ACC112 (cell line): ENCODE measurements around the gene ZIC1.

Experiments
- H2AFZ ChIP-seq: fragments of 200-600 bp; sonication (generic); one replicate; pipeline ENCODE4 v1.6.0; 2017; ENCODE audit warnings: antibody characterized with exemption, low read length; ENCODE audit not compliant: unreplicated experiment
- H3K27ac ChIP-seq: fragments of 200-600 bp; sonication (generic); 2 replicates; pipeline ENCODE4 v1.5.1; 2014; ENCODE audit warnings: low read depth, mild to moderate bottlenecking, antibody characterized with exemption, low read length, moderate library complexity
- H3K27me3 ChIP-seq: fragments of 200-600 bp; sonication (generic); 2 replicates; pipeline ENCODE4 v1.6.1; 2014; ENCODE audit warnings: mild to moderate bottlenecking, antibody characterized with exemption, low read length, moderate library complexity, mixed read lengths; ENCODE audit not compliant: insufficient read depth
- H3K36me3 ChIP-seq: fragments of 200-600 bp; sonication (generic); 2 replicates; pipeline ENCODE4 v1.6.1; 2016; ENCODE audit warnings: mild to moderate bottlenecking, antibody characterized with exemption, low read length, moderate library complexity, mixed read lengths; ENCODE audit not compliant: insufficient read depth
- H3K4me1 ChIP-seq: fragments of 200-600 bp; sonication (generic); one replicate; pipeline ENCODE4 v1.6.1; 2016; ENCODE audit warnings: low read length, mixed read lengths; ENCODE audit not compliant: insufficient read depth, unreplicated experiment, control insufficient read depth
- H3K4me3 ChIP-seq: fragments of 200-600 bp; sonication (generic); 2 replicates; pipeline ENCODE4 v1.5.1; 2014; ENCODE audit warnings: mild to moderate bottlenecking, low read depth, low read length
- H3K79me2 ChIP-seq: fragments of 200-600 bp; sonication (generic); one replicate; pipeline ENCODE4 v1.6.0; 2016; ENCODE audit warnings: low read length; ENCODE audit not compliant: control insufficient read depth, unreplicated experiment, insufficient read depth

ZIC1 gene

GRCh38 chr3:147406028-147406931 is 2.9 kb upstream of the ZIC1 start, which contains the start of gene ZIC4:
ZIC4 (minus strand) TSS chr3:147406543; CDS start chr3:147402797, 3,746 bp downstream.
- H3K27ac ChIP-seq, result no peak within 1 kb of the TSS
- no peaks in the 10 kb centered on the region for H3K79me2 ChIP-seq
- peaks cover 5% of the 10 kb centered on the region for H3K4me1 ChIP-seq
- peaks cover 100% of the 10 kb centered on the region for H3K27me3 ChIP-seq
- H3K36me3 ChIP-seq, result no peaks in the 10 kb centered on the region
- H3K4me3 ChIP-seq, result peak within 1 kb of the TSS; percentile 35; the same call in 1 of the 2 replicates
- H2AFZ ChIP-seq, result no peak within 1 kb of the TSS

- H3K27me3 ChIP-seq, result peaks cover 100% of the 10 kb centered on the region
- H3K79me2 ChIP-seq, result no peaks in the 10 kb centered on the region
- H3K4me1 ChIP-seq, result peaks cover 5% of the 10 kb centered on the region
- H3K27ac ChIP-seq, result no peak overlapping the region
- no peak overlapping the region for H2AFZ ChIP-seq
- no peaks in the 10 kb centered on the region for H3K36me3 ChIP-seq
- peak overlapping the region; percentile 35; the same call in 1 of the 2 replicates for H3K4me3 ChIP-seq
These were observed 2.1 kb upstream of the ZIC1 start for GRCh38 chr3:147407114-147407497.

- peaks cover 100% of the 10 kb centered on the region for H3K27me3 ChIP-seq
- no peaks in the 10 kb centered on the region for H3K36me3 ChIP-seq
- H2AFZ ChIP-seq, result no peak overlapping the region
- H3K79me2 ChIP-seq, result no peaks in the 10 kb centered on the region
- peaks cover 5% of the 10 kb centered on the region for H3K4me1 ChIP-seq
- H3K4me3 ChIP-seq, result peak overlapping the region; percentile 35; the same call in 1 of the 2 replicates
- no peak overlapping the region for H3K27ac ChIP-seq
These were observed 1.5 kb upstream of the ZIC1 start for GRCh38 chr3:147407498-147408187.

GRCh38 chr3:147408188-147409100 is 721 bp upstream of the ZIC1 start:
- Histone ChIP-seq H3K27ac (no peak overlapping the region), H3K4me1 (peaks cover 5% of the 10 kb centered on the region), H3K36me3 (no peaks in the 10 kb centered on the region), H2AFZ (no peak overlapping the region), H3K79me2 (no peaks in the 10 kb centered on the region), H3K27me3 (peaks cover 100% of the 10 kb centered on the region), H3K4me3 (no peak overlapping the region)

- Histone ChIP-seq H2AFZ (no peak overlapping the region), H3K36me3 (no peaks in the 10 kb centered on the region), H3K4me3 (peak overlapping the region; percentile 67), H3K79me2 (no peaks in the 10 kb centered on the region), H3K4me1 (peaks cover 5% of the 10 kb centered on the region), H3K27ac (no peak overlapping the region), H3K27me3 (peaks cover 99% of the 10 kb centered on the region)
These were observed 956 bp downstream of the ZIC1 start for GRCh38 chr3:147410116-147410525.

- no peaks in the 10 kb centered on the region for H3K36me3 ChIP-seq
- H3K27ac ChIP-seq, result no peak overlapping the region
- peak overlapping the region; percentile 67 for H3K4me3 ChIP-seq
- H2AFZ ChIP-seq, result no peak overlapping the region
- H3K27me3 ChIP-seq, result peaks cover 99% of the 10 kb centered on the region
- H3K4me1 ChIP-seq, result peaks cover 5% of the 10 kb centered on the region
- H3K79me2 ChIP-seq, result no peaks in the 10 kb centered on the region
These were observed 1.5 kb downstream of the ZIC1 start for GRCh38 chr3:147410526-147411237.

- no peak overlapping the region for H3K27ac ChIP-seq
- no peaks in the 10 kb centered on the region for H3K79me2 ChIP-seq
- H3K4me3 ChIP-seq, result peak overlapping the region; percentile 67
- H2AFZ ChIP-seq, result no peak overlapping the region
- H3K4me1 ChIP-seq, result peaks cover 5% of the 10 kb centered on the region
- no peaks in the 10 kb centered on the region for H3K36me3 ChIP-seq
- H3K27me3 ChIP-seq, result peaks cover 99% of the 10 kb centered on the region
These were observed 2.2 kb downstream of the ZIC1 start for GRCh38 chr3:147411238-147411814.

- H3K36me3 ChIP-seq, result no peaks in the 10 kb centered on the region
- H3K27ac ChIP-seq, result no peak overlapping the region
- H3K4me3 ChIP-seq, result no peak overlapping the region
- H2AFZ ChIP-seq, result no peak overlapping the region
- peaks cover 5% of the 10 kb centered on the region for H3K4me1 ChIP-seq
- peaks cover 99% of the 10 kb centered on the region for H3K27me3 ChIP-seq
- no peaks in the 10 kb centered on the region for H3K79me2 ChIP-seq
These were observed 2.7 kb downstream of the ZIC1 start for GRCh38 chr3:147411815-147412241.

GRCh38 chr3:147412261-147412916 is 3.2 kb downstream of the ZIC1 start:
- no peak overlapping the region for H3K27ac ChIP-seq
- H3K79me2 ChIP-seq, result no peaks in the 10 kb centered on the region
- H3K36me3 ChIP-seq, result no peaks in the 10 kb centered on the region
- peaks cover 5% of the 10 kb centered on the region for H3K4me1 ChIP-seq
- no peak overlapping the region for H2AFZ ChIP-seq
- peaks cover 99% of the 10 kb centered on the region for H3K27me3 ChIP-seq
- peak overlapping the region; percentile 67 for H3K4me3 ChIP-seq
